ENCODE data around the gene MDM2.

- TF ChIP-seq FOXM1 (IDR thresholded peaks at IDR 0.05; ENCODE audit: low read depth) = no peak
- no peak for TF ChIP-seq FOXM1 (CRISPR knock-in tag; IDR thresholded peaks at IDR 0.05; ENCODE audit: low read depth)
- no peak for TF ChIP-seq ZFP1 (CRISPR knock-in tag; IDR thresholded peaks at IDR 0.05)
- no peak for TF ChIP-seq ZNF253 (CRISPR knock-in tag; conservative IDR thresholded peaks at IDR 0.05)
- no peak for TF ChIP-seq MLX (CRISPR knock-in tag; conservative IDR thresholded peaks at IDR 0.05)
- TF ChIP-seq CTCF (IDR thresholded peaks at IDR 0.05 in 2 of 3, conservative IDR thresholded peaks at IDR 0.05 in 1 of 3; ENCODE audit: insufficient read depth in 2 of 3, low read depth in 1 of 3, low read length in 3 of 3) = no peak
- no peak for TF ChIP-seq NONO (IDR thresholded peaks at IDR 0.05; ENCODE audit: low read depth in 2 of 2, low read length in 1 of 2)
- TF ChIP-seq ZNF121 (CRISPR knock-in tag; conservative IDR thresholded peaks at IDR 0.05) = no peak
- TF ChIP-seq GTF2A2 (tag; IDR thresholded peaks at IDR 0.05) = no peak
These were observed 30.3 kb downstream of the MDM2 start for GRCh38 chr12:68838046-68838886.

Data from K562 (cell line).